Muscle layer of duodenum (tissue), 2 donors: ENCODE measurements around the gene TERF2IP.

Experiments used
- H3K27ac ChIP-seq: one replicate; pipeline ENCODE4 v1.7.0; 2013; ENCODE audit warnings: mild to moderate bottlenecking, low read length
- H3K27me3 ChIP-seq: one replicate; pipeline ENCODE4 v1.7.0; 2013; ENCODE audit warnings: low read depth, mild to moderate bottlenecking, control low read depth, low read length
- H3K36me3 ChIP-seq, 2 donors: one replicate each; pipeline ENCODE4 v1.7.0; 2013; ENCODE audit warnings: low read length in 2 of 2, control low read depth in 1 of 2, mild to moderate bottlenecking in 1 of 2; ENCODE audit not compliant: insufficient read depth in 2 of 2, control insufficient read depth in 1 of 2
- H3K4me1 ChIP-seq, 2 donors: one replicate each; pipeline ENCODE4 v1.7.0; 2013; ENCODE audit warnings: low read length in 2 of 2, mild to moderate bottlenecking in 2 of 2, control low read depth in 1 of 2, moderate library complexity in 1 of 2; ENCODE audit not compliant: insufficient read depth in 2 of 2, control insufficient read depth in 1 of 2
- H3K4me3 ChIP-seq, 2 donors: one replicate each; pipeline ENCODE4 v1.7.0; 2013; ENCODE audit warnings: low read length in 2 of 2, low read depth in 1 of 2, mild to moderate bottlenecking in 1 of 2
- H3K9me3 ChIP-seq, 2 donors: one replicate each; pipeline ENCODE4 v1.7.0; 2013; ENCODE audit warnings: low read length in 2 of 2, control low read depth in 1 of 2, mild to moderate bottlenecking in 1 of 2; ENCODE audit not compliant: control insufficient read depth in 1 of 2
- donor health status: healthy.

Gene TERF2IP

DNA sequence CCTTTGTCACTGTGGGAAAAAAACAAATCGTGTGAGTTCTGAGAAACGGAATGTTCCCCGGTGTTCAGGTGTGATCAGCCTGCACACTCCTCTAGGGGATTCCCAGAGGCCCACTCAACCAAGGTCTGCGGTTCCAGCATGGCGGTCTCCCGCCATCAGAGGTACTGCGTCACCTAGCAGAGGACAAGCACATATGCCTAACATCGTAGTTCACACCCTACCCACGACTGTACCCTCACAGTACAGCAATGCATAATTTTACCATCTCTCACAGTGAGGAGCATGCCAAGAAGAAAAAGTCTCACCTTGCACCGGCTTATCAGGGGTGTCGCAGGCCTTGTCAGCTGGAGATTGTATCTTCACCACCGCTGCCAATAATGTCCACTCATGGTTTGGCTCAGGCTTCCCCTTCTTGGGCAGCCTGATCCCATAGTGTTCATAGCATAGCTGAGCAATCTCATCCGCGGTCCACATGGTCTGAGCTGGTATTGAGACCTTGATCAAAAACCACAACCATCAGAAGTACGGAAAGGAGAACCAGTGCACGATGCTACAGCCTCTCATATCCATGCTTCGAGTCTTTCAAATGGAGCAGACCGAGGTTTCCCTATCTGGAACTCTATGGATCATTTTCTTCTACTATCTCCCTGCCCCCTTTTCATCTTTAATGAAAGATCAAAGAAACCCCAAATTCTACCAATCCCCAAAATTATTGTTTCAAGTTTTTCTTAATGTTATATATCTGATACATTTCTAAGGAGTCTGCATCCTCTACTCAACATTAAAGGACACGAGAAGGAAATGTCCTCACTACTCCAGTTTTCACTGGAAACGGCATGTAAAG lies 27.0 kb upstream of the TERF2IP start:
- H3K4me3 ChIP-seq, result no peak overlapping the region
- H3K36me3 ChIP-seq, result peaks cover 24 to 43% of the 10 kb centered on the region in 2 donors
- no peaks in the 10 kb centered on the region for H3K27me3 ChIP-seq
- peaks cover 5 to 13% of the 10 kb centered on the region in 2 donors for H3K4me1 ChIP-seq
- no peaks in the 10 kb centered on the region for H3K9me3 ChIP-seq
- no peak overlapping the region for H3K27ac ChIP-seq

DNA sequence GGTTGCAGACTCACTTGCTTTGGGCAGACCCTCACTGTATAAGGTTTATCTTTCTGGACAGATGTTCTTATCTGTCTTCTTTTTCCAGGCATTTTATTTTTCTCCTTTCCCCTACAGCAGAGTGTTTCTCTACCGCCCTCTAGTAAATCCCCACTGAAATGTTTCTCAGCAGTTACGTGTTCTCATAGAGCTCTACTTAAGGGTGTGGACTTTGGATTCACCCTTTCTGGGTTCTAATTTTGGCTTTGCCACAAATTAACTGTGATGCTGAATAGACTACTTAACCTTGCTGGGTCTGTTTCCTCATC lies 26.4 kb upstream of the TERF2IP start:
- no peaks in the 10 kb centered on the region for H3K9me3 ChIP-seq
- no peaks in the 10 kb centered on the region for H3K27me3 ChIP-seq
- no peak overlapping the region for H3K27ac ChIP-seq
- H3K36me3 ChIP-seq, result peaks cover 27 to 45% of the 10 kb centered on the region in 2 donors
- no peak overlapping the region for H3K4me3 ChIP-seq
- peaks cover 5 to 13% of the 10 kb centered on the region in 2 donors for H3K4me1 ChIP-seq

DNA sequence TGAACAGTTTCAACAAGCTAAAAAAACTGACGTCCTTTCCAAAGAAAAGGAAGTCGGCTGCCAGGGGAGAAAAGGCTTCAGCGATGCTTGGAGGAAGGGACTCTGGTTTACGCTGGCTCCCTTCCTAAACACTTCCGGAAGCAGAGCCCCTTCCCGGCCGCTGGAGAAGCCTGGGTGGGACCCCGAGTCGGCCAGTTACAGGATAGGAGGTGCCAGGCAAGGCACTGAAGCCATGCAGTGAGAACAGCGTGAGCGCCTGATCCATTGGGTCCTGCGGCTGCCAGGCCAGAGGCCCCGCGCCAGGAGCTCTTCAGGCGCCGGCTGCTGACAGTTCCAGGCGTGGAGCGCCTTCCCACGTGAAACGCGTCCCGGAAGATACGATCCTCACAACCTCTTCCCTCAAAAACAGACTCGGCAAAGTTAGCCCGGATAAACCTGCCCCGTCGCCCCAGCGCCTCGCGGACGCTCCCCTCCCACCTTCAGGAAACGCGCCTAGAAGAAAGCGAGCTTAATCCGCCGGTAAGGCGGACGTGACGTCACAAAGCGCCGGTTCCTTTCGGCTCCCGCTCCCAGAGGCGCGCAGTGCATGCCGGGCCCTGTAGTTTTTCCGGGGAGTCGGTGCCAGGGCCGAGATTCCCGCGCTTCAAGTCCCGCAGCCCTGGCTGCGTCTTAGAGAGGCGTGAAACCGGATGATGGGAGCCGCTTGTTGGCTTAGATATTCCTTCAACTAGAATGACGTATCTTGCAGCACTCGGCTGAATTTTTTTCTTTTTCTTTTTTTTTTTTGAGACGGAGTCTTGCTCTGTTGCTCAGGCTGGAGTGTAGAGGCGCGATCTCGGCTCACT lies 24.6 kb upstream of the TERF2IP start, which contains the start of gene ADAT1:
Gene ADAT1, minus strand, starts transcription at position 521 of the 845 bp plus-strand sequence. CDS start 2,482 bp downstream, outside the sequence.
- Histone ChIP-seq H3K27ac (peak within 1 kb of the TSS; percentile 96), H3K27me3 (no peaks in the 10 kb centered on the region), H3K4me1 (peaks cover 5 to 13% of the 10 kb centered on the region in 2 donors), H3K36me3 (peaks cover 35 to 44% of the 10 kb centered on the region in 2 donors), H3K4me3 (peak within 1 kb of the TSS; percentile 77 to 86), H3K9me3 (no peaks in the 10 kb centered on the region)

DNA sequence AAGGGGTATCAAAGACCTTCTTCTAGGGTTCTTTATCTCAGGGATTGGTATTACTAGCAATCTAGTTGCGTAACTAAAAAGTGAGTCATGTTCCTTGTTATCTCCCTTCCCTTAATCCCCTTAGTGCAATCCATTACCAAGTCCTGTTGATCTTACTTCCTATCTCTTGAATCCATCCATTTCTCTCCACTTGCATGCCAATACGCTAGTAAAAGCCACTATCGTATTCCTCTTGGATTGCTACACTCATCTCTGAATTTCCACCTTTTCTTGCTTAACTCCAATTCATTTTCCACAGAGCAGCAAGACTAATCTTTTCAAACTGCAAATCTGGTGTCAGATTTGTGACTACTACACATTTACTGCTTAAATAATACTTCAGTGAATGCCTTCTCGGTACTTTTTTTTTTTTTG lies 22.6 kb upstream of the TERF2IP start:
- Histone ChIP-seq H3K4me1 (peaks cover 5 to 13% of the 10 kb centered on the region in 2 donors), H3K4me3 (no peak overlapping the region), H3K27ac (no peak overlapping the region), H3K27me3 (no peaks in the 10 kb centered on the region), H3K9me3 (no peaks in the 10 kb centered on the region), H3K36me3 (peaks cover 44 to 45% of the 10 kb centered on the region in 2 donors)

DNA sequence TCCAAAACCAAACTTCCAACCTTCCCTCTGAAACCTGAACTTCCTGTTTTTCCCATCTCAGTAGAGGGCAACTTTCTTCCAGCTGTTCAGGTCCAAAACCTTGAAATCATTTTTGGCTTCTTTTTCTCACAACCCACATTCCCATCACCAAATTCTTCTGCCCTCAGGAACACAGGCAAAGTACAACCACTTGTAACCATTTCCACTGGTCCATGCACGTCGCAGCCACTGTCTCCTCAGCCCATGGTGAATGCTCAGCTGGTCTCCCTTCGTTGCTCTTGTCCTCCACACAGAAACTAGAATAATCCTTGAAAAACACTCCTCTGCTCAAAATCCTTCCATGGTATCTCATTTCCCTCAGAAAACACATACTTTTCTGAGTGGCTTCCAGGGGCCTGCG lies 20.8 kb upstream of the TERF2IP start:
- peaks cover 5 to 7% of the 10 kb centered on the region in 2 donors for H3K4me1 ChIP-seq
- H3K36me3 ChIP-seq, result peaks cover 53 to 60% of the 10 kb centered on the region in 2 donors
- H3K27me3 ChIP-seq, result no peaks in the 10 kb centered on the region
- no peak overlapping the region for H3K4me3 ChIP-seq
- H3K27ac ChIP-seq, result no peak overlapping the region
- no peaks in the 10 kb centered on the region for H3K9me3 ChIP-seq

DNA sequence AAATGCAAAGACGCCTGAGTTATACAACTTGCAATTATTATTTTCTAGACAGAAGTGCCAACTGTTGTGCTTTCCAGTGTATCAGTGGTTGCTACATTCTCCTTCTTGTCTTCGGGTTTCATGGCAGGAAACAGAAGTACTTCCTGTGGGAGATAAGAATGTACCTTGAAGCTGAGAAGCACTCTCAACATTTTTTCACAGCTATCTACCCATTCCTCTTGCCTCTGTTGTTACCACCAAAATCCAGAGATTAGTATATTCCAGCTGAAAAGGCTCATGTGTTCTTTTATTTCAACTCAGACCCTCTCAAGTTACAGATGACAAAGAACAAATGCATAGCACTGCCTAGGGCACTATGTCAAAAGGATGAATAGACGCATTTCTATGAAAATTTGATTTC lies 19.7 kb upstream of the TERF2IP start:
- peaks cover 61 to 69% of the 10 kb centered on the region in 2 donors for H3K36me3 ChIP-seq
- H3K27me3 ChIP-seq, result no peaks in the 10 kb centered on the region
- no peak overlapping the region for H3K27ac ChIP-seq
- no peaks in the 10 kb centered on the region for H3K9me3 ChIP-seq
- H3K4me3 ChIP-seq, result no peak overlapping the region
- H3K4me1 ChIP-seq, result no peaks in the 10 kb centered on the region

DNA sequence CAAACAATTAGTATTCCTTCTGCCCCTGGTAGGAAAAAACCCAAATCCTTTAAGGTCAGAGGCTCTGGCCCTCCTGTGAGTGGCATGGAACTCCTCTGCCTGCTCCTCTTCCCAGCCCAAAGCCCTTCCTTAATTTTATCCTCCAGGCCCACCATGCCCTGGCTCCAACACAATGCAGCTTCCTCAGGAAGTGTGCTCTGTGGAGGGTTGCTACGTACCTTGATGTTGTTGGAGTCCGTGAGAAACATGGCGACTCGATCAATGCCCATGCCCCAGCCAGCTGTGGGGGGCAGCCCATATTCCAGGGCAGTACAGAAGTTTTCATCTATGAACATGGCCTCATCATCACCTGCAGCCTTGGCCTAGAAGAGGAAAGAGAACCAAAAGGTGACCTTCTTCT lies 19.2 kb upstream of the TERF2IP start:
- Histone ChIP-seq H3K36me3 (peaks cover 65 to 74% of the 10 kb centered on the region in 2 donors), H3K4me1 (no peaks in the 10 kb centered on the region), H3K9me3 (no peaks in the 10 kb centered on the region), H3K27ac (no peak overlapping the region), H3K27me3 (no peaks in the 10 kb centered on the region), H3K4me3 (no peak overlapping the region)

DNA sequence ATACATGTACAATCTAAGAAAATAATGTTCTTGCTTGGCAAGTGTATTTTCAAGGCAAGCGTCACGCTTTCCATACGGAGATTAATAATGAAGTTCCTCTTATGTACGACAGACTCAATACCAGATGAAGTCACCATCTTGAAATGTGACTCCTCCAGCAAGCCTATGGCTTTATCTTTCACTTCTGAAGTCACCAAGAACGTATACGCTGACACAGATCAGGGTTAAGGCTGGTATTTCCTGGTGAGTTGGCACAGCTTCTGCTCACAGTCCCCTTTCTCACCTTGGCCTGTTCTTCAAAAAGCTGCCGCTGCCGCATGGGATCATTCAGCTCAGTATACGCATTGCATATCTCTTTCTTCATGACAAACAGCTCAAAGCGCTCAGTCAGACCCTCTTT lies 18.4 kb upstream of the TERF2IP start:
- Histone ChIP-seq H3K27ac (no peak overlapping the region), H3K27me3 (no peaks in the 10 kb centered on the region), H3K4me3 (no peak overlapping the region), H3K36me3 (peaks cover 71 to 82% of the 10 kb centered on the region in 2 donors), H3K4me1 (no peaks in the 10 kb centered on the region), H3K9me3 (no peaks in the 10 kb centered on the region)

DNA sequence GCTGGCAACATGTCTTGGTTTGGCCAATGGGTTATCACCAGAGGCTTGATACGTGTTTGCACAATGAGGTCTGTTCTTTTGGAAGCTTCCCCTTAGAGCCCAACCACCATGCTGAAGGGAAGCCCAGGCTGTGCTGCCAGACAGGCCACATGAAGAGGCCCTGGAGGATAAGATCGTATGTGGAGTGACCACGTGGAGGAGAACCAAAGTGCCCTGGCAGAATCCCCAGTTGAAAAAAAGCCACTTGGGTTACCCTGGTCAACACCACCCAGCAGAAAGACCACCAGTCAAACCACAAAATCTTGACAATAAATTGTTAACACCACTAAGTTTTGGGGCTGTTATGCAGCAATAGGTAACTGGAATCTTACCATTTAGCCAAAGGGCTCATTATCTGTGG lies 17.5 kb upstream of the TERF2IP start:
- Histone ChIP-seq H3K27ac (no peak overlapping the region), H3K27me3 (no peaks in the 10 kb centered on the region), H3K36me3 (peaks cover 76 to 91% of the 10 kb centered on the region in 2 donors)

DNA sequence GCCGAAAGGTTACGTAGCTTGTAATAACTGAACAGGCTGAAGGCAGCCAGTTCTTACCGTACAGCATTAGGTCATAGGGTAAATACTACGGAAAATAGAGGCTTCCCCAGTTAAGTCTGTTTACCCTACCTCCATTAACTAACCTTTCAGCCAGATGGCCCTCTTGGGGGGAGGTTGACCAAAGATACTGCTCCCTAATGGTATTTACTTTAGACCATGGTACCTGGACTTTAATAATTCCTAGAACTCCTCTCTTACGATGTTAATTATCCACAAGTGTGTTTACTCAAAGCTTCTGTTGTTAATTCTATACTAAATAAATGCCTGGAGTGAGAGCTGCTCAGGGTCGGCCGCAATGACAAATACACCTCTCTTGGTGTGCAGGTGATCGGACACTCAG lies 14.7 kb upstream of the TERF2IP start:
- H3K36me3 ChIP-seq, result peaks cover 79 to 95% of the 10 kb centered on the region in 2 donors
- H3K27ac ChIP-seq, result no peak overlapping the region
- H3K4me1 ChIP-seq, result no peaks in the 10 kb centered on the region
- no peaks in the 10 kb centered on the region for H3K9me3 ChIP-seq
- H3K27me3 ChIP-seq, result no peaks in the 10 kb centered on the region
- H3K4me3 ChIP-seq, result no peak overlapping the region

More for the DNA sequence above, 17.5 kb upstream of the TERF2IP start:
- Histone ChIP-seq H3K4me1 (no peaks in the 10 kb centered on the region), H3K9me3 (no peaks in the 10 kb centered on the region), H3K4me3 (no peak overlapping the region)

DNA sequence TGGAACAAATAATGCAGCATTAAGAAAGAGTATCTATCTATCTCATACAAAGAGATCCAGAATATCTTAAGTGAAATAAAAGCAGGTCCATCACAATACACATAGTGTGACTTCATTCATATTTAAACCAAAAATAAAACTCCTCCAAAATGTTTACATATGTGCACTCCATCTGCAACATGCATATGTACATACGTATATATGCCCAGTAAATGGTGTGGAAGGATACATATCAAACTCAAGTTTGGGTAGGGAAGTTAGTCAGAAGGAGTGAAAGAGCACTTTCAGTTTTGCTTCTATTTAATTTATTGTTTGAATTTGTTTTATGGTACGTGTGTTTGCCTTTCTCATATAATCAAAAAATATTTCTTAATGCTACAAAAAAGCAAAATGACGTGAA lies 12.5 kb upstream of the TERF2IP start:
- Histone ChIP-seq H3K36me3 (peaks cover 67 to 85% of the 10 kb centered on the region in 2 donors), H3K27ac (no peak overlapping the region), H3K9me3 (no peaks in the 10 kb centered on the region), H3K4me3 (no peak overlapping the region), H3K4me1 (no peaks in the 10 kb centered on the region), H3K27me3 (no peaks in the 10 kb centered on the region)
